ENCODE results near the gene CEP70. TPM values are rescaled to one million over a fixed set of nuclear protein-coding genes. Genes with fewer than 3 reads are reported as not detected.
"Not testable (repeated sequence)": the region's sequence is repeated elsewhere in the genome, so short reads cannot be mapped to it uniquely, and the experiment has no call there.

The CEP70 gene
- total and polyA plus RNA-seq, 2 donors (not counting 1 experiment from before 2014, with no cell fraction given) = 1.00 to 9.6 TPM

DNA sequence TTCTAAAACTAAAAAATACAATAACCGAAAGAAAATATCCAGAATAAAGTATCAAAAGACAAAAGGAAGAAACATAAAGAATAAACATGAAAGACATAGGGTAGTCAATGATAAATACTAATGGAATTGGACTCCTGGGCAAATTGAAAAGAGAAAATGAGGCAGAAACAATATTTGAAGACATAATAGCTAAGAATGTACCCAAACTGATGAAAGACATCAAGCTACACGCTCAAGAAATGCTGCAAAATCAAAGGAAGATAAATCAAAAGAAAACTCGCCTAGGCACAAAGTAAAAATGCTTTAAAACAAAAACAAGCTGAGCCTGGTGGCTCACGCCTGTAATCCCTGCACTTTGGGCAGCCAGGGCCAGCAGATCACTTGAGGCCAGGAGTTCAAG is 34.9 kb downstream of the CEP70 start:
- no peak overlapping the region for H3K27ac Mint-ChIP-seq
- POLR2A ChIA-PET = no interaction called here
- Histone ChIP-seq H3K79me2 (ENCODE audit: control insufficient read depth, insufficient read depth, low read length) (no peaks in the 10 kb centered on the region), H4K20me1 (ENCODE audit: control insufficient read depth, insufficient read depth, low read length, poor library complexity, severe bottlenecking) (no peaks in the 10 kb centered on the region), H2AFZ (ENCODE audit: insufficient read depth, low read depth, low read length, poor library complexity, severe bottlenecking) (no peak overlapping the region), H3K36me3 (replicated peaks in 1 of 2; ENCODE audit: control extremely low read depth in 1 of 2, control insufficient read depth in 1 of 2, extremely low read depth in 1 of 2, insufficient read depth in 2 of 2, low read length in 1 of 2) (no peaks in the 10 kb centered on the region), H3K9me3 (ENCODE audit: control extremely low read depth in 1 of 3, control insufficient read depth in 2 of 3, insufficient read depth in 1 of 3, low read length in 2 of 3) (peaks cover 0 to 29% (median 0%) of the 10 kb centered on the region in 3 donors), H3K4me2 (replicated peaks; ENCODE audit: low read depth, low read length, poor library complexity, severe bottlenecking) (no peak overlapping the region), H3K4me3 (ENCODE audit: control extremely low read depth in 1 of 5, extremely low read depth in 1 of 5, insufficient read depth in 1 of 5, low read depth in 2 of 5, low read length in 4 of 5) (no peak overlapping the region), H3K4me1 (ENCODE audit: control insufficient read depth in 2 of 2, insufficient read depth in 2 of 2, low read length in 2 of 2) (no peaks in the 10 kb centered on the region), H3K9ac (ENCODE audit: low read length) (no peak overlapping the region), H3K27me3 (replicated peaks in 1 of 4; ENCODE audit: control extremely low read depth in 1 of 4, control insufficient read depth in 3 of 4, insufficient read depth in 4 of 4, low read length in 3 of 4) (no peaks in the 10 kb centered on the region), H3K27ac (ENCODE audit: low read length in 2 of 2) (no peak overlapping the region)
- no peak for TF ChIP-seq EZH2 (IDR thresholded peaks at IDR 0.05; ENCODE audit: borderline replicate concordance, insufficient read depth, low read depth, low read length, poor library complexity, severe bottlenecking)
- TF ChIP-seq CTCF (IDR thresholded peaks at IDR 0.05) = no peak
- no peaks in the 10 kb centered on the region for H3K27me3 Mint-ChIP-seq
- no peak for DNase-seq
- no peak overlapping the region for H3K4me3 Mint-ChIP-seq
- CTCF ChIA-PET = interaction anchor here (0.6 to 1.7 kb wide), 2 partner anchors 162 to 357 kb away, joined by 4 to 5 read pairs; no protein-coding TSS in a partner anchor
- 97% methylated on average over 3 of the region's 4 CpGs for WGBS (ENCODE audit: insufficient coverage)
- no peaks in the 10 kb centered on the region for H3K4me1 Mint-ChIP-seq
- intact Hi-C loops (cut with micrococcal nuclease) = no loop called here
- peaks cover 14% of the 10 kb centered on the region for H3K9me3 Mint-ChIP-seq (ENCODE audit: insufficient read depth)
- no peak for ATAC-seq (ENCODE audit: low read depth)

DNA sequence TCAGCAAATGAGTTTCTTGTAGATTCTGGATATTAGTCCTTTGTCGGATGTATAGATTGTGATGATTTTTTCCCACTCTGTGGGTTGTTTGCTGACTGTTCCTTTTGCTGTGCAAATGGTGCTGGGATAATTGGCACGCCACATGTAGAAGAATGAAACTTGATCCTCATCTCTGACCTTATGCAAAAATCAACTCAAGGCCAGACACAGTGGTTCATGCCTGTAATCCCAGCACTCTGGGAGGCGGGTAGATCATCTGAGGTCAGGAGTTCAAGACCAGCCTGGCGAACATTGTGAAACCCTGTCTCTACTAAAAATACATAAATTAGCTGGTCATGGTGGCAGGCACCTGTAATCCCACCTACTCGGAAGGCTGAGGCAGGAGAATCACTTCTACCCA is 39.3 kb downstream of the CEP70 start:
- H3K27me3 Mint-ChIP-seq; H3K9ac ChIP-seq (ENCODE audit: low read length); H3K27me3 ChIP-seq (replicated peaks in 1 of 4; ENCODE audit: control extremely low read depth in 1 of 4, control insufficient read depth in 3 of 4, insufficient read depth in 4 of 4, low read length in 3 of 4); intact Hi-C loops (cut with micrococcal nuclease); H2AFZ ChIP-seq (ENCODE audit: insufficient read depth, low read depth, low read length, poor library complexity, severe bottlenecking); ATAC-seq (ENCODE audit: low read depth); POLR2A ChIA-PET; H3K27ac ChIP-seq (ENCODE audit: low read length in 2 of 2); H3K4me3 ChIP-seq (ENCODE audit: control extremely low read depth in 1 of 5, extremely low read depth in 1 of 5, insufficient read depth in 1 of 5, low read depth in 2 of 5, low read length in 4 of 5); H3K36me3 ChIP-seq (replicated peaks in 1 of 2; ENCODE audit: control extremely low read depth in 1 of 2, control insufficient read depth in 1 of 2, extremely low read depth in 1 of 2, insufficient read depth in 2 of 2, low read length in 1 of 2); CTCF ChIA-PET; H3K79me2 ChIP-seq (ENCODE audit: control insufficient read depth, insufficient read depth, low read length); H4K20me1 ChIP-seq (ENCODE audit: control insufficient read depth, insufficient read depth, low read length, poor library complexity, severe bottlenecking); H3K4me3 Mint-ChIP-seq; H3K4me2 ChIP-seq (replicated peaks; ENCODE audit: low read depth, low read length, poor library complexity, severe bottlenecking); H3K4me1 ChIP-seq (ENCODE audit: control insufficient read depth in 2 of 2, insufficient read depth in 2 of 2, low read length in 2 of 2); DNase-seq; H3K4me1 Mint-ChIP-seq; H3K27ac Mint-ChIP-seq: not testable (repeated sequence)
- 93% methylated on average over 5 of the region's 5 CpGs for WGBS (ENCODE audit: insufficient coverage)
- peaks cover 0 to 26% (median 3%) of the 10 kb centered on the region in 3 donors for H3K9me3 ChIP-seq (ENCODE audit: control extremely low read depth in 1 of 3, control insufficient read depth in 2 of 3, insufficient read depth in 1 of 3, low read length in 2 of 3)
- peaks cover 19% of the 10 kb centered on the region for H3K9me3 Mint-ChIP-seq (ENCODE audit: insufficient read depth)

DNA sequence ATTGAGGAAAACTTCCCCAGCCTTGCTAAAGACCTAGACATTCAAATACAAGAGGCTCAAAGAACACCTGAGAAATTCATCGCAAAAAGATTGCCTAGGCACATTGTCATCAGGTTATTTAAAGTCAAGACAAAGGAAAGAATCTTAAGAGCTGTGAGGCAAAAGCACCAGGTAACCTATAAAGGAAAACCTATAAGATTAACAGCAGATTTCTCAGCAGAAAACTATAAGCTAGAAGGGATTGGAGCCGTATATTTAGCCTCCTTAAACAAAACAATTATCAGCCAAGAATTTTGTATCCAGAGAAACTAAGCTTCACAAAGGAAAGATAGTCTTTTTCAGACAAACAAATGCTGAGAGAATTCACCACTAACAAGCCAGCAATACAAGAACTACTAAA is 43.1 kb downstream of the CEP70 start:
- H3K4me3 ChIP-seq (ENCODE audit: control extremely low read depth in 1 of 5, extremely low read depth in 1 of 5, insufficient read depth in 1 of 5, low read depth in 2 of 5, low read length in 4 of 5); intact Hi-C loops (cut with micrococcal nuclease): not testable (repeated sequence)

More for the DNA sequence above, 43.1 kb downstream of the CEP70 start:
- H3K27ac Mint-ChIP-seq; H3K27me3 Mint-ChIP-seq; H3K9ac ChIP-seq (ENCODE audit: low read length); H3K27me3 ChIP-seq (replicated peaks in 1 of 4; ENCODE audit: control extremely low read depth in 1 of 4, control insufficient read depth in 3 of 4, insufficient read depth in 4 of 4, low read length in 3 of 4); H4K20me1 ChIP-seq (ENCODE audit: control insufficient read depth, insufficient read depth, low read length, poor library complexity, severe bottlenecking); DNase-seq; CTCF ChIA-PET; POLR2A ChIA-PET; H3K27ac ChIP-seq (ENCODE audit: low read length in 2 of 2); H3K4me2 ChIP-seq (replicated peaks; ENCODE audit: low read depth, low read length, poor library complexity, severe bottlenecking); H3K79me2 ChIP-seq (ENCODE audit: control insufficient read depth, insufficient read depth, low read length); H3K36me3 ChIP-seq (replicated peaks in 1 of 2; ENCODE audit: control extremely low read depth in 1 of 2, control insufficient read depth in 1 of 2, extremely low read depth in 1 of 2, insufficient read depth in 2 of 2, low read length in 1 of 2); H2AFZ ChIP-seq (ENCODE audit: insufficient read depth, low read depth, low read length, poor library complexity, severe bottlenecking); ATAC-seq (ENCODE audit: low read depth); H3K4me3 Mint-ChIP-seq; H3K4me1 ChIP-seq (ENCODE audit: control insufficient read depth in 2 of 2, insufficient read depth in 2 of 2, low read length in 2 of 2); H3K4me1 Mint-ChIP-seq: not testable (repeated sequence)
- WGBS (ENCODE audit: insufficient coverage) = 100% methylated on average over 1 of the region's 2 CpGs
- H3K9me3 Mint-ChIP-seq (ENCODE audit: insufficient read depth) = peaks cover 15% of the 10 kb centered on the region
- peaks cover 0 to 28% (median 6%) of the 10 kb centered on the region in 3 donors for H3K9me3 ChIP-seq (ENCODE audit: control extremely low read depth in 1 of 3, control insufficient read depth in 2 of 3, insufficient read depth in 1 of 3, low read length in 2 of 3)

All from B cell (primary cell).